CD4-positive, alpha-beta memory T cell (primary cell): ENCODE results near the gene MXI1. TPM values are rescaled to one million over a fixed set of nuclear protein-coding genes. Genes with fewer than 3 reads are reported as not detected.
"Not testable (repeated sequence)": the region's sequence is repeated elsewhere in the genome, so short reads cannot be mapped to it uniquely, and the experiment has no call there.

Experiments
- CTCF ChIA-PET: fragments of 350-600 bp; sonication (Branson Sonifier 250); formaldehyde crosslinking; loops from one replicate; lab custom pipeline; 2021; ENCODE audit warnings: inconsistent platforms; ENCODE audit not compliant: partially characterized antibody; lab: Charles Lee
- POLR2A ChIA-PET: fragments of 350-600 bp; sonication (Branson Sonifier 250); formaldehyde crosslinking; loops from one replicate; lab custom pipeline; 2021; ENCODE audit not compliant: partially characterized antibody; lab: Charles Lee
- DNase-seq, 5 donors: peaks; one replicate each; pipeline versions ENCODE4 v3.0.0 to v3.0.0-alpha.2; 2020 to 2022; ENCODE audit warnings: mixed read lengths in 1 of 5
- H3K27ac ChIP-seq: one replicate; pipeline ENCODE4 v1.7.0; 2013; ENCODE audit warnings: low read depth, low read length
- H3K27me3 ChIP-seq: 2 replicates; pipeline ENCODE4 v1.7.0; 2013; ENCODE audit warnings: mild to moderate bottlenecking, low read length, moderate library complexity; ENCODE audit not compliant: insufficient read depth
- H3K36me3 ChIP-seq: 2 replicates; pipeline ENCODE4 v1.7.0; 2013; ENCODE audit warnings: mild to moderate bottlenecking, low read length, moderate library complexity; ENCODE audit not compliant: insufficient read depth
- H3K4me1 ChIP-seq: 2 replicates; pipeline ENCODE4 v1.7.0; 2013; ENCODE audit warnings: mild to moderate bottlenecking, low read length, moderate library complexity; ENCODE audit not compliant: insufficient read depth
- H3K4me3 ChIP-seq, 2 donors: one replicate each; pipeline ENCODE4 v1.7.0; 2013; ENCODE audit warnings: low read length in 2 of 2, mild to moderate bottlenecking in 1 of 2
- H3K9me3 ChIP-seq, 2 donors: one replicate each; pipeline ENCODE4 v1.7.0; 2013; ENCODE audit warnings: low read length in 2 of 2, control low read depth in 1 of 2; ENCODE audit not compliant: control insufficient read depth in 1 of 2
- H3K27ac Mint-ChIP-seq, 7 donors: one replicate each; pipeline ENCODE4 v1.8.0; 2020 to 2021; ENCODE audit warnings: mixed read lengths in 7 of 7, mild to moderate bottlenecking in 6 of 7, inconsistent platforms in 3 of 7, moderate library complexity in 3 of 7
- H3K27me3 Mint-ChIP-seq, 2 donors: one replicate each; pipeline ENCODE4 v1.8.0; 2020 to 2021; ENCODE audit warnings: mixed read lengths in 2 of 2
- H3K36me3 Mint-ChIP-seq, 2 donors: one replicate each; pipeline ENCODE4 v1.8.0; 2020 to 2021; ENCODE audit warnings: mixed read lengths in 2 of 2, inconsistent platforms in 1 of 2, mild to moderate bottlenecking in 1 of 2
- H3K4me1 Mint-ChIP-seq, 4 donors: one replicate each; pipeline ENCODE4 v1.8.0; 2020 to 2021; ENCODE audit warnings: mixed read lengths in 4 of 4, mild to moderate bottlenecking in 1 of 4
- H3K4me3 Mint-ChIP-seq, 8 donors: one replicate each; pipeline ENCODE4 v1.8.0; 2020 to 2021; ENCODE audit warnings: mixed read lengths in 8 of 8, mild to moderate bottlenecking in 7 of 8, moderate library complexity in 6 of 8, inconsistent platforms in 3 of 8
- H3K9me3 Mint-ChIP-seq, 8 donors: one replicate each; pipeline ENCODE4 v1.8.0; 2020 to 2021; ENCODE audit warnings: mixed read lengths in 8 of 8, mild to moderate bottlenecking in 5 of 8, inconsistent platforms in 3 of 8, moderate library complexity in 1 of 8
- intact Hi-C: fragments of 100-400 bp; cut with micrococcal nuclease; formaldehyde crosslinking; loops from one replicate; pipeline ENCODE4 v1.15.1; 2023
- polyA plus RNA-seq, 2 donors: library from polyadenylated mRNA; unstranded; fragments of 300-500 nt; fragmentation: Illumina TruSeq; gene quantifications; one replicate each; pipeline ENCODE4 v1.2.3, GENCODE V29; 2021
- total RNA-seq, 2 experiments: library from RNA; stranded (reverse); gene quantifications; one replicate each; pipeline ENCODE4 v1.2.3, GENCODE V29; 2021

Gene MXI1
- total and polyA plus RNA-seq, 4 experiments from 2014 or later: 32.1 to 56.6 (median 52.1) TPM

GRCh38 chr10:110268442-110268841 lies 61.0 kb downstream of the MXI1 start:
- no peaks in the 10 kb centered on the region for H3K27me3 ChIP-seq
- DNase-seq: no peak
- Mint-ChIP-seq H3K36me3 (no peaks in the 10 kb centered on the region), H3K4me3 (peak overlapping the region in 5 of 8 donors; percentile 1 to 88 (median 23)), H3K9me3 (no peaks in the 10 kb centered on the region), H3K27ac (peak overlapping the region in 5 of 7 donors; percentile 15 to 97 (median 62)), H3K27me3 (no peaks in the 10 kb centered on the region), H3K4me1 (peaks cover 23 to 64% (median 39%) of the 10 kb centered on the region in 4 donors)
- POLR2A ChIA-PET: no interaction called here
- CTCF ChIA-PET: interaction anchor here (2.4 to 2.9 kb wide), 2 partner anchors 11 to 59 kb away, joined by 11 to 18 read pairs; no protein-coding TSS in a partner anchor
- H3K27ac ChIP-seq: no peak overlapping the region
- intact Hi-C loops: loop anchor here (2.0 kb wide), 1 partner anchor 14 kb away; no protein-coding TSS in a partner anchor
- no peaks in the 10 kb centered on the region for H3K36me3 ChIP-seq
- H3K9me3 ChIP-seq: no peaks in the 10 kb centered on the region
- H3K4me3 ChIP-seq: no peak overlapping the region
- H3K4me1 ChIP-seq: peaks cover 29% of the 10 kb centered on the region

GRCh38 chr10:110268971-110269370 lies 61.6 kb downstream of the MXI1 start:
- H3K36me3 ChIP-seq: no peaks in the 10 kb centered on the region
- no peaks in the 10 kb centered on the region for H3K9me3 Mint-ChIP-seq
- H3K4me3 Mint-ChIP-seq: peak overlapping the region; percentile 62 to 88 (median 80)
- H3K27me3 ChIP-seq: no peaks in the 10 kb centered on the region
- DNase-seq: no peak
- peaks cover 27 to 64% (median 44%) of the 10 kb centered on the region in 4 donors for H3K4me1 Mint-ChIP-seq
- H3K27ac ChIP-seq: peak overlapping the region; percentile 22
- CTCF ChIA-PET: interaction anchor here (0.9 to 2.9 kb wide), 5 partner anchors 8 to 294 kb away, joined by 3 to 18 read pairs (median 11); no protein-coding TSS in a partner anchor
- POLR2A ChIA-PET: interaction anchor here (1.0 to 3.0 kb wide), 2 partner anchors 36 to 59 kb away, joined by 3 to 23 read pairs; no protein-coding TSS in a partner anchor
- H3K36me3 Mint-ChIP-seq: no peaks in the 10 kb centered on the region
- H3K27me3 Mint-ChIP-seq: no peaks in the 10 kb centered on the region
- H3K4me1 ChIP-seq: peaks cover 35% of the 10 kb centered on the region
- peak overlapping the region; percentile 62 to 97 (median 88) for H3K27ac Mint-ChIP-seq
- no peaks in the 10 kb centered on the region for H3K9me3 ChIP-seq
- intact Hi-C loops: loop anchor here (2.0 kb wide), 1 partner anchor 14 kb away; no protein-coding TSS in a partner anchor
- no peak overlapping the region for H3K4me3 ChIP-seq

- H3K36me3 ChIP-seq: no peaks in the 10 kb centered on the region
- peak; percentile 37 to 54 (median 43) for DNase-seq
- H3K27me3 ChIP-seq: no peaks in the 10 kb centered on the region
- H3K4me3 Mint-ChIP-seq: peak overlapping the region; percentile 62 to 88 (median 80)
- H3K36me3 Mint-ChIP-seq: no peaks in the 10 kb centered on the region
- H3K9me3 ChIP-seq: no peaks in the 10 kb centered on the region
- intact Hi-C loops: loop anchor here (2.0 kb wide), 1 partner anchor 15 kb away; no protein-coding TSS in a partner anchor
- no peaks in the 10 kb centered on the region for H3K9me3 Mint-ChIP-seq
- peaks cover 41% of the 10 kb centered on the region for H3K4me1 ChIP-seq
- no peaks in the 10 kb centered on the region for H3K27me3 Mint-ChIP-seq
- peak overlapping the region; percentile 22 for H3K27ac ChIP-seq
- ChIA-PET CTCF (interaction anchor here (0.9 to 2.9 kb wide), 5 partner anchors 9 to 295 kb away, joined by 3 to 18 read pairs (median 11); no protein-coding TSS in a partner anchor), POLR2A (interaction anchor here (0.7 to 3.0 kb wide), 3 partner anchors 35 to 90 kb away, joined by 3 to 23 read pairs (median 6); no protein-coding TSS in a partner anchor)
- H3K27ac Mint-ChIP-seq: peak overlapping the region; percentile 62 to 97 (median 88)
- peaks cover 31 to 71% (median 50%) of the 10 kb centered on the region in 4 donors for H3K4me1 Mint-ChIP-seq
- H3K4me3 ChIP-seq: no peak overlapping the region
These were observed 62.2 kb downstream of the MXI1 start for GRCh38 chr10:110269374-110270318.

DNA sequence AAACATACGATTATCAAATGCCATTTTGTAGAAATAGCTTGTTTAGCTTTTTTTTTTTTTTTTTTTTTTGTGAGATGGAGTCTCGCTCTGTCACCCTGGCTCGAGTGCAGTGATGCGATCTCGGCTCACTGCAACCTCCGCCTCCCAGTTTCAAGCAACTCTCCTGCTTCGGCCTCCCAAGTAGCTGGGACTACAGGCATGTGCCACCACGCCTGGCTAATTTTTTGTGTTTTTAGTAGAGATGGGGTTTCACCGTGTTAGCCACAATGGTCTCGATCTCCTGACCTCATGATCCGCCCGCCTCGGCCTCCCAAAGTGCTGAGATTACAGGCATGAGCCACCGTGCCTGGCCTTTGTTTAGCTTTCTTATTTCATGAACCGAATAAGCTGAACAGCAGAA lies 65.6 kb downstream of the MXI1 start:
- intact Hi-C loops, H3K9me3 Mint-ChIP-seq: not testable (repeated sequence)
- peak overlapping the region in 1 of 8 donors; percentile 87 for H3K4me3 Mint-ChIP-seq

DNA sequence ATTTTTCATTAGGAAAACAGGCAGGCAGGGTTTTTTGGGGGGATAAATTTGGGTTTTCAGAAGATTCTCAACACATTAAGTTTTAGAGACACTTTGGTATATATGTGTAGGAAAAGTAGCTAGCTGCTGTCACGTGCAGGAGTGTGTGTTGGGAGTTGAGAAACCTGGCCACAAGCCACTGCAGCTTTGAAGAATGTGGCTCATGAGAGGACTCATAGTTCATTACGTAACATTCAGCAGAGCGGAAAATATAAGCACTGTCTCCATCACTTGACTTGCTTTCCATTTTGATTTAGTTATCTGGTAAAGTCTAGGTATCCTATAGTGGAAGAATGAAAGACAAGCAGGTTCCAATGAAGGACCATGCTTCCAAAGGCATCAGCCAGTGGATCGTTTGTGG lies 66.1 kb downstream of the MXI1 start:
- H3K27ac ChIP-seq: no peak overlapping the region
- H3K36me3 ChIP-seq: no peaks in the 10 kb centered on the region
- H3K4me3 Mint-ChIP-seq: peak overlapping the region in 5 of 8 donors; percentile 6 to 87 (median 66)
- ChIA-PET CTCF (interaction anchor here (0.6 to 3.7 kb wide), 4 partner anchors 10 to 183 kb away, joined by 3 to 14 read pairs (median 3); partner anchors contain the start of gene MXI1), POLR2A (interaction anchor here (1.0 to 3.3 kb wide), 4 partner anchors 32 to 117 kb away, joined by 3 to 20 read pairs (median 4); no protein-coding TSS in a partner anchor)
- peak overlapping the region in 6 of 7 donors; percentile 33 to 96 (median 89) for H3K27ac Mint-ChIP-seq
- H3K9me3 Mint-ChIP-seq: no peaks in the 10 kb centered on the region
- H3K27me3 ChIP-seq: no peaks in the 10 kb centered on the region
- DNase-seq: peak; percentile 20 to 74 (median 36)
- no peak overlapping the region for H3K4me3 ChIP-seq
- H3K9me3 ChIP-seq: no peaks in the 10 kb centered on the region
- intact Hi-C loops: no loop called here
- H3K4me1 ChIP-seq: peaks cover 47% of the 10 kb centered on the region
- H3K27me3 Mint-ChIP-seq: no peaks in the 10 kb centered on the region
- H3K36me3 Mint-ChIP-seq: no peaks in the 10 kb centered on the region
- peaks cover 32 to 74% (median 61%) of the 10 kb centered on the region in 4 donors for H3K4me1 Mint-ChIP-seq

More for the DNA sequence above, 65.6 kb downstream of the MXI1 start:
- peaks cover 52% of the 10 kb centered on the region for H3K4me1 ChIP-seq
- ChIA-PET CTCF (interaction anchor here (0.6 to 3.7 kb wide), 4 partner anchors 11 to 183 kb away, joined by 3 to 14 read pairs (median 3); partner anchors contain the start of gene MXI1), POLR2A (interaction anchor here (1.0 to 3.3 kb wide), 3 partner anchors 32 to 64 kb away, joined by 3 to 20 read pairs (median 3); no protein-coding TSS in a partner anchor)
- H3K36me3 Mint-ChIP-seq, H3K9me3 ChIP-seq, H3K36me3 ChIP-seq, H3K27me3 Mint-ChIP-seq, DNase-seq, H3K4me3 ChIP-seq, H3K27me3 ChIP-seq, H3K27ac ChIP-seq: not testable (repeated sequence)
- peak overlapping the region in 6 of 7 donors; percentile 33 to 95 (median 83) for H3K27ac Mint-ChIP-seq
- peaks cover 32 to 74% (median 63%) of the 10 kb centered on the region in 4 donors for H3K4me1 Mint-ChIP-seq

DNA sequence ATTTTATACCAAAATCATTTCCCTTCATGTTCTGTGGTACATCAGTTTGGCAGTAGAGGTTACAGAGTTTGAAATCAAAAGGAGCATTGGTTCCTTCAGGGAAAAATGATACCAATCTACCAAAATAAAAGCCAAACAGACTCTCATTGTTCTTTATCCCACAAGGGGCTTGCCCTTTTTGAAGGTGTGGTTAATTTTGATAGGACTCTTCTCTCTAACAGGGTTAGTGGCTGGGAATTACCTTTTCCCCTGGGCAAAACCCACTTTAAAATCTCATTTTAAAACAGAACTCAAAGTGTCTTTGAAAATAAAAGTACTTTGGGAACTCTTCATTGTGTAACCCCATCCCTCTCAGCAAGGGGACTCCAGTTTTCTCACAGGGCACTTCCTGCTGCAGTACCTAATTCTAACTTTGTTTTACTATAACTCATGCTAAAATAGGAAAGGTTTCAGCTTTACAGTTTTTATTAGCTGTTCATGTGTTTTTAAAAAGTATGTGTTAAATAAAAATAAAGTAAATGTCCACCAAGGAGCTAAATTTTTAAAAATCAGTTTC lies 66.7 kb downstream of the MXI1 start:
- Mint-ChIP-seq H3K4me1 (peaks cover 30 to 74% (median 60%) of the 10 kb centered on the region in 4 donors), H3K9me3 (no peaks in the 10 kb centered on the region), H3K27me3 (no peaks in the 10 kb centered on the region), H3K4me3 (peak overlapping the region in 3 of 8 donors; percentile 1 to 87 (median 65)), H3K36me3 (no peaks in the 10 kb centered on the region), H3K27ac (peak overlapping the region in 6 of 7 donors; percentile 2 to 96 (median 54))
- no peak overlapping the region for H3K27ac ChIP-seq
- CTCF ChIA-PET: interaction anchor here (1.2 to 3.7 kb wide), 7 partner anchors 27 to 139 kb away, joined by 3 to 17 read pairs (median 4); partner anchors contain the start of gene MXI1
- no peaks in the 10 kb centered on the region for H3K36me3 ChIP-seq
- no peak for DNase-seq
- POLR2A ChIA-PET: interaction anchor here (1.0 to 3.3 kb wide), 7 partner anchors 13 to 136 kb away, joined by 3 to 20 read pairs (median 3); no protein-coding TSS in a partner anchor
- H3K4me3 ChIP-seq: no peak overlapping the region
- intact Hi-C loops: no loop called here
- no peaks in the 10 kb centered on the region for H3K9me3 ChIP-seq
- H3K4me1 ChIP-seq: peaks cover 45% of the 10 kb centered on the region
- no peaks in the 10 kb centered on the region for H3K27me3 ChIP-seq
